Measurements from ENCODE around the gene P3H1.

- TF ChIP-seq ARNT (IDR thresholded peaks at IDR 0.05) (no peak), SUZ12 (IDR thresholded peaks at IDR 0.05) (no peak), SP1 (IDR thresholded peaks at IDR 0.05) (no peak), FOXA1 (IDR thresholded peaks at IDR 0.05) (no peak), HDGF (IDR thresholded peaks at IDR 0.05; ENCODE audit: borderline replicate concordance) (no peak), TARDBP (IDR thresholded peaks at IDR 0.05) (no peak), ELF4 (IDR thresholded peaks at IDR 0.05) (no peak), LEF1 (IDR thresholded peaks at IDR 0.05; ENCODE audit: borderline replicate concordance) (no peak), BHLHE40 (IDR thresholded peaks at IDR 0.05; ENCODE audit: borderline replicate concordance) (no peak), FOXK2 (IDR thresholded peaks at IDR 0.05) (no peak), ZNF384 (IDR thresholded peaks at IDR 0.05) (no peak), FOXM1 (IDR thresholded peaks at IDR 0.05; ENCODE audit: borderline replicate concordance) (no peak), NFRKB (IDR thresholded peaks at IDR 0.05) (no peak)
- TF ChIP-seq, protein P1, sequence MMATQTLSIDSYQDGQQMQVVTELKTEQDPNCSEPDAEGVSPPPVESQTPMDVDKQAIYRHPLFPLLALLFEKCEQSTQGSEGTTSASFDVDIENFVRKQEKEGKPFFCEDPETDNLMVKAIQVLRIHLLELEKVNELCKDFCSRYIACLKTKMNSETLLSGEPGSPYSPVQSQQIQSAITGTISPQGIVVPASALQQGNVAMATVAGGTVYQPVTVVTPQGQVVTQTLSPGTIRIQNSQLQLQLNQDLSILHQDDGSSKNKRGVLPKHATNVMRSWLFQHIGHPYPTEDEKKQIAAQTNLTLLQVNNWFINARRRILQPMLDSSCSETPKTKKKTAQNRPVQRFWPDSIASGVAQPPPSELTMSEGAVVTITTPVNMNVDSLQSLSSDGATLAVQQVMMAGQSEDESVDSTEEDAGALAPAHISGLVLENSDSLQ (IDR thresholded peaks at IDR 0.05), result no peak
Measured at GRCh38 chr1:42736152-42736551, 30.7 kb downstream of the P3H1 start.

Data from HEK293T (cell line).